CD8-positive, alpha-beta memory T cell (primary cell): ENCODE measurements around the gene RBP5. TPM values are rescaled to one million over a fixed set of nuclear protein-coding genes. Genes with fewer than 3 reads are reported as not detected.
A peak's percentile ranks its signal among the peaks of the same experiment; 100 is the strongest.

Experiments used
- CTCF ChIA-PET: fragments of 350-600 bp; sonication (Branson Sonifier 250); formaldehyde crosslinking; loops from one replicate; lab custom pipeline; 2021; ENCODE audit warnings: antibody characterized with exemption; lab: Charles Lee
- POLR2A ChIA-PET: fragments of 350-600 bp; sonication (Branson Sonifier 250); formaldehyde crosslinking; loops from one replicate; lab custom pipeline; 2021; ENCODE audit warnings: antibody characterized with exemption; lab: Charles Lee
- DNase-seq, 5 donors: peaks; one replicate each; pipeline versions ENCODE4 v3.0.0 to v3.0.0-alpha.2; 2020 to 2022; ENCODE audit warnings: mixed read lengths in 1 of 5
- H3K27ac ChIP-seq: one replicate; pipeline ENCODE4 v1.7.0; 2013; ENCODE audit warnings: low read depth, mild to moderate bottlenecking, low read length, moderate library complexity
- H3K27me3 ChIP-seq: 2 replicates; pipeline ENCODE4 v1.7.0; 2013; ENCODE audit warnings: low read length, mild to moderate bottlenecking; ENCODE audit not compliant: insufficient read depth, poor library complexity, severe bottlenecking
- H3K36me3 ChIP-seq: 2 replicates; pipeline ENCODE4 v1.7.0; 2013; ENCODE audit warnings: mild to moderate bottlenecking, low read length, moderate library complexity; ENCODE audit not compliant: insufficient read depth
- H3K4me1 ChIP-seq: 2 replicates; pipeline ENCODE4 v1.7.0; 2013; ENCODE audit warnings: mild to moderate bottlenecking, low read length, moderate library complexity; ENCODE audit not compliant: insufficient read depth
- H3K4me3 ChIP-seq: 2 replicates; pipeline ENCODE4 v1.7.0; 2013; ENCODE audit warnings: mild to moderate bottlenecking, low read length
- H3K9me3 ChIP-seq: 2 replicates; pipeline ENCODE4 v1.7.0; 2013; ENCODE audit warnings: mild to moderate bottlenecking, low read length
- H3K27ac Mint-ChIP-seq, 8 donors: one replicate each; pipeline ENCODE4 v1.8.0; 2020 to 2021; ENCODE audit warnings: mixed read lengths in 8 of 8, mild to moderate bottlenecking in 6 of 8, inconsistent platforms in 3 of 8, moderate library complexity in 3 of 8
- H3K27me3 Mint-ChIP-seq, 2 donors: one replicate each; pipeline ENCODE4 v1.8.0; 2020 to 2021; ENCODE audit warnings: mixed read lengths in 2 of 2, mild to moderate bottlenecking in 1 of 2, moderate library complexity in 1 of 2
- H3K36me3 Mint-ChIP-seq, 3 donors: one replicate each; pipeline ENCODE4 v1.8.0; 2020 to 2021; ENCODE audit warnings: mixed read lengths in 3 of 3, inconsistent platforms in 1 of 3, mild to moderate bottlenecking in 1 of 3
- H3K4me1 Mint-ChIP-seq, 3 donors: one replicate each; pipeline ENCODE4 v1.8.0; 2020 to 2021; ENCODE audit warnings: mixed read lengths in 3 of 3, inconsistent platforms in 1 of 3, mild to moderate bottlenecking in 1 of 3
- H3K4me3 Mint-ChIP-seq, 7 donors: one replicate each; pipeline ENCODE4 v1.8.0; 2020 to 2021; ENCODE audit warnings: mixed read lengths in 7 of 7, mild to moderate bottlenecking in 6 of 7, moderate library complexity in 4 of 7, inconsistent platforms in 2 of 7
- H3K9me3 Mint-ChIP-seq, 5 donors: one replicate each; pipeline ENCODE4 v1.8.0; 2020 to 2022; ENCODE audit warnings: mixed read lengths in 5 of 5, mild to moderate bottlenecking in 3 of 5, moderate library complexity in 2 of 5, inconsistent platforms in 1 of 5
- polyA plus RNA-seq: library from polyadenylated mRNA; unstranded; fragments of 300-500 nt; fragmentation: Illumina TruSeq; gene quantifications from one replicate; pipeline ENCODE4 v1.2.3, GENCODE V29; 2021
- total RNA-seq, 2 experiments: library from RNA; stranded (reverse); gene quantifications; one replicate each; pipeline ENCODE4 v1.2.3, GENCODE V29; 2021

RBP5 gene
- total and polyA plus RNA-seq, 3 experiments from 2014 or later, result 0.31 TPM; not detected in 2

DNA sequence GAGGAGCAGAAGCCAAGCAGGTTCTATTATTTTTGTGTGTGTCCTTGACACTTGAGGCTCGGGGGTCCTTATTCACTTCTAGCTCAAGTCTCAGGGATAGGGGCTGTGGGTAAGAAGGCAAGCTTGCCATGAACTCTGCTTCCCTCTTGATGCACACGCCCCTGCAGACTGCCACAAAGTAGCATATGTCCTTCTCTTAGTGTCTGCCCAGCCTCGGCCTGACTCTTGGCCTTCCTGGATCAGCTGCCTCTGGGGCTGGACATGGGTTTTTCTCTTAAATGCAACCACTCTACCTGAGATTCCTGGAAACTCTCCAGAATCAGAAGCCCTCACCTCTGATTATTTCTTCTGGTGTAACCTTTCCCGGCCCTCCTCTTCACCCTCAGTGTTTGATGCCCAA, 32.6 kb upstream of the RBP5 start:
- POLR2A ChIA-PET, result no interaction called here
- Mint-ChIP-seq H3K9me3 (no peaks in the 10 kb centered on the region), H3K36me3 (peaks cover 0 to 24% (median 3%) of the 10 kb centered on the region in 3 donors), H3K27ac (peak overlapping the region in 1 of 8 donors; percentile 1), H3K4me3 (no peak overlapping the region), H3K27me3 (peaks cover 22 to 30% of the 10 kb centered on the region in 2 donors), H3K4me1 (peaks cover 8 to 12% (median 8%) of the 10 kb centered on the region in 3 donors)
- Histone ChIP-seq H3K27me3 (peaks cover 7% of the 10 kb centered on the region), H3K9me3 (no peaks in the 10 kb centered on the region), H3K27ac (no peak overlapping the region), H3K4me1 (peaks cover 11% of the 10 kb centered on the region), H3K4me3 (no peak overlapping the region), H3K36me3 (no peaks in the 10 kb centered on the region)
- CTCF ChIA-PET, result no interaction called here
- no peak for DNase-seq

DNA sequence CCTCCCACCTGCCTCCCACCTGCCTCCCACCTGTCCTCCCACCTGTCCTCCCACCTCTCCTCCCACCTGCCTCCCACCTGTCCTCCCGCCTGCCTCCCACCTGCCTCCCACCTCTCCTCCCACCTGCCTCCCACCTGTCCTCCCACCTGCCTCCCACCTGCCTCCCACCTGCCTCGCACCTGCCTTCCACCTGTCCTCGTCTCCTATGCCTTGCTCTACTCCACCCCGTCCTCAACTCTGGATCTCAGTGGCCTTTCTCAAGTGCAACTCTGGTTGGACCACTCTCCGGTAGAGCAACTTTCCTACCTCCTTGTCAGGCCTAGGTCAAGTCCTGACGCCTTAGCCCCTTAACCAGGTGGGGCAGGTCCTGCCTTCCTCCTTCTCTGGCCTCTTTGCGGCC, 31.5 kb upstream of the RBP5 start:
- no peak overlapping the region for H3K4me3 ChIP-seq
- Mint-ChIP-seq H3K9me3 (no peaks in the 10 kb centered on the region), H3K4me3 (no peak overlapping the region), H3K36me3 (peaks cover 2 to 34% (median 6%) of the 10 kb centered on the region in 3 donors), H3K4me1 (peaks cover 8 to 12% (median 8%) of the 10 kb centered on the region in 3 donors), H3K27ac (peak overlapping the region in 2 of 8 donors; percentile 74 to 75), H3K27me3 (peaks cover 19 to 22% of the 10 kb centered on the region in 2 donors)
- no peaks in the 10 kb centered on the region for H3K9me3 ChIP-seq
- no peak for DNase-seq
- H3K27me3 ChIP-seq, result peaks cover 7% of the 10 kb centered on the region
- no peaks in the 10 kb centered on the region for H3K36me3 ChIP-seq
- POLR2A ChIA-PET, result no interaction called here
- CTCF ChIA-PET, result no interaction called here
- peaks cover 11% of the 10 kb centered on the region for H3K4me1 ChIP-seq
- no peak overlapping the region for H3K27ac ChIP-seq

DNA sequence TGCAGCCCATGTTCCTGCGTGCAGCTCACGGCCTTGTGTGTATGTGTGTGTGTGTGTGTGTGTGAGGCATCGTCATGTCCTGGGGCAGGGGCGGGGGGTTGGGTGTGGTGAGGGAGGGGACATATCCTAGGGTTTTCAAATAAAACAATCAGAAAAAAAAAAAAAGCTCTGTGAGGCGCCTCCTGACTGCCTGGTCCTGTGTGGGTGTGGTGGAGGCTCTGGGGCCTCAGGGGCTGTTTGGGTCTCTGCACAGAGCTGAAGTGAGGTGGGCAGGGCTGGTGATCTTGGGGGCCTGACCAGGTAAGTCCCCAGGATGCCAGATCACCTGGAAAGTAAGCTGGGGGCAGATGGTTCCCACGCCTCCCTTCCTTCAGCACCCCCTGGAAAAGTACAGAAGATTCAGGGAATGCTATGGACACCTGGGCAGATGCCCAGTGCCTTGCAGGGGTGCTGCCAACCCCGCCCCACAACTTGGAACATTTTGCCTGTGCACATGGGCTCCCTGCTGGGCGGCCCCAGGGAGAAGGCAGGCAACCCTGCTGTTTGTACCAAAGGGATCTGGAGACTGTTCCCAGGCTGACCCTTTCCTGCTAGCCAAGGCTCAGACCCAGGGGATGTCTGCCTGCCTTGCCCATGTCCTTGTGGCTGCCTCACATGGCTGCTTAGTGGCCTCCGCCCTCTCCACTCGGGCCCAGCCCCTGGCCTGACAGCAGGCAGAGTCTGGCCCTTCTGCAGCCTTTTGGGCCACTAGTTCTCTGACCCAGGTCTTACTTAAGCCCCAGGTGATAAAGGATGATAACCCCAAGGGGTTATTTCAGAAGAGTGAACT, 30.3 kb upstream of the RBP5 start:
- peaks cover 8 to 12% (median 8%) of the 10 kb centered on the region in 3 donors for H3K4me1 Mint-ChIP-seq
- no peaks in the 10 kb centered on the region for H3K9me3 Mint-ChIP-seq
- no peak overlapping the region for H3K4me3 Mint-ChIP-seq
- H3K36me3 Mint-ChIP-seq, result peaks cover 9 to 46% (median 11%) of the 10 kb centered on the region in 3 donors
- no peaks in the 10 kb centered on the region for H3K9me3 ChIP-seq
- no peaks in the 10 kb centered on the region for H3K36me3 ChIP-seq
- ChIA-PET CTCF (no interaction called here), POLR2A (interaction anchor here (0.6 kb wide), 1 partner anchor 245 kb away, joined by 4 read pairs; no protein-coding TSS in a partner anchor)
- no peak for DNase-seq
- no peak overlapping the region for H3K27ac ChIP-seq
- H3K4me1 ChIP-seq, result peaks cover 11% of the 10 kb centered on the region
- H3K27ac Mint-ChIP-seq, result peak overlapping the region in 2 of 8 donors; percentile 54 to 55
- H3K4me3 ChIP-seq, result no peak overlapping the region
- peaks cover 7% of the 10 kb centered on the region for H3K27me3 ChIP-seq
- H3K27me3 Mint-ChIP-seq, result peaks cover 13 to 15% of the 10 kb centered on the region in 2 donors

DNA sequence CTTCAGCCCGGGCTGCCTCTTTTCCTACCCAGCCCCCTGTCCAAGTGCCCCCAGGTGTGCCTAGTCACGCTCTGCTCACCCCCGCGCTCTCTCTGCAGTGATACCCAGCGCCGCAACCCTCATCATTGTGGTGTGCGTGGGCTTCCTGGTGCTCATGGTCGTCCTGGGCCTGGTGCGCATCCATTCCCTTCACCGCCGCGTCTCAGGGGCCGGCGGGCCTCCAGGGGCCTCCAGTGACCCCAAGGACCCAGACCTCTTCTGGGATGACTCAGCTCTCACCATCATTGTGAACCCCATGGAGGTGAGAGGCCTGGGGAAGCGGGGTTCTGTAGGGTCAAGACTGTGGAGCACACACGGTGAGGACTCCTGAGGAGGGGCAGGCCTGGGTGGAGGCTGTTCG, 28.7 kb upstream of the RBP5 start:
- Histone ChIP-seq H3K36me3 (no peaks in the 10 kb centered on the region), H3K4me1 (no peaks in the 10 kb centered on the region), H3K27me3 (no peaks in the 10 kb centered on the region), H3K9me3 (no peaks in the 10 kb centered on the region), H3K4me3 (no peak overlapping the region), H3K27ac (no peak overlapping the region)
- ChIA-PET POLR2A (no interaction called here), CTCF (no interaction called here)
- DNase-seq, result no peak
- no peak overlapping the region for H3K27ac Mint-ChIP-seq
- H3K4me1 Mint-ChIP-seq, result peaks cover 0 to under 1% (median under 1%) of the 10 kb centered on the region in 3 donors
- H3K36me3 Mint-ChIP-seq, result peaks cover 10 to 62% (median 14%) of the 10 kb centered on the region in 3 donors
- H3K4me3 Mint-ChIP-seq, result no peak overlapping the region
- H3K27me3 Mint-ChIP-seq, result peaks cover under 1 to 5% of the 10 kb centered on the region in 2 donors
- no peaks in the 10 kb centered on the region for H3K9me3 Mint-ChIP-seq

DNA sequence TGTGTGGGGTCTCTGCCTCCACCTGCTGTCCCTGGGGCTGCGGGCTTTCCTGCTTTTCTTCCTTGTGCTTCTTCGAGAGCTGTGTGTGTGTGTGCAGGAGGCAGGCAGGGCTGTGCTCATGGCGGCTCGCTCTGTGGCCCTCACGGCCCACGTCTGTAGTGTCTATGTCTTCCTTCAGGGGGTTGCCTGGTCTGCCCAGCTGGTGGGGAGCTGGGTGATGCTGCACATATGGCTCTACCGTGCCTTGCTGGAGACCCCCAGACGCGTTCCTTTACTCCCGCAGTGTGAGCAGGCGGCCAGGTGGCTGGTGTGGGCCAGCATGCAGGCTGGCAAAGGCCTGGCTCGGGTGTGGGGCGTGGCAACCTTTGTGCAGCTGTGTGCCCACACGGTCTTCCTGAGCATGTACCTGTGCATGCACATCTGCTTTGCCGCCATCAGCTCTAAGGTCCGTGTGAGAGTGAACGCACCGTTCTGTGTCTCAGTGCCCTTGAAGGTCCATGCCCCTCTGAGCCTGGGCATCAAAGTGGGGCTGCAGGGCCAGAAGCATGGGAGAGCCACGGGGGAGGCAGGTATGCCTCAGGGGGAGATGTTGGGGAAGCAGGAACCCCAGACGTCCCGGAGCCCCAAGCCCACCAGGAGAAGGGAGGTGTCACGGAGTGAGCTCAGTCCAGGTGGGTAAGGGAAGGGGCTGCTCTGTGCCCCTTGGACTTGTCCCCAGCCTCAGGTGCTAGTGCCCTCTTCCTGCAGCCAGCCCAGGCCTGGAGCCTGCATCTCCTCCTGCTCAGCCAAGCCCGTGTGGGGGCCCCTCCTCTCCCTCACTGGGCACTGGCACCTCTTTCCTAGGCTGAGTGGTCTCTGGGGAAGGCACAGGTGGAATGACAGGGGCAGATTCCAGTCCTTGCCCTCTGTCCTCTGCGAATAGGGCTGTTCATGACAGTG, 27.8 kb upstream of the RBP5 start:
- DNase-seq, result no peak
- Histone ChIP-seq H3K9me3 (no peaks in the 10 kb centered on the region), H3K4me1 (no peaks in the 10 kb centered on the region), H3K4me3 (no peak overlapping the region), H3K36me3 (no peaks in the 10 kb centered on the region), H3K27me3 (no peaks in the 10 kb centered on the region), H3K27ac (no peak overlapping the region)
- no peaks in the 10 kb centered on the region for H3K9me3 Mint-ChIP-seq
- no peak overlapping the region for H3K4me3 Mint-ChIP-seq
- peaks cover 10 to 70% (median 14%) of the 10 kb centered on the region in 3 donors for H3K36me3 Mint-ChIP-seq
- POLR2A ChIA-PET, result no interaction called here
- CTCF ChIA-PET, result no interaction called here
- H3K27me3 Mint-ChIP-seq, result peaks cover 0 to 1% of the 10 kb centered on the region in 2 donors
- H3K4me1 Mint-ChIP-seq, result no peaks in the 10 kb centered on the region
- H3K27ac Mint-ChIP-seq, result peak overlapping the region in 1 of 8 donors; percentile 2

DNA sequence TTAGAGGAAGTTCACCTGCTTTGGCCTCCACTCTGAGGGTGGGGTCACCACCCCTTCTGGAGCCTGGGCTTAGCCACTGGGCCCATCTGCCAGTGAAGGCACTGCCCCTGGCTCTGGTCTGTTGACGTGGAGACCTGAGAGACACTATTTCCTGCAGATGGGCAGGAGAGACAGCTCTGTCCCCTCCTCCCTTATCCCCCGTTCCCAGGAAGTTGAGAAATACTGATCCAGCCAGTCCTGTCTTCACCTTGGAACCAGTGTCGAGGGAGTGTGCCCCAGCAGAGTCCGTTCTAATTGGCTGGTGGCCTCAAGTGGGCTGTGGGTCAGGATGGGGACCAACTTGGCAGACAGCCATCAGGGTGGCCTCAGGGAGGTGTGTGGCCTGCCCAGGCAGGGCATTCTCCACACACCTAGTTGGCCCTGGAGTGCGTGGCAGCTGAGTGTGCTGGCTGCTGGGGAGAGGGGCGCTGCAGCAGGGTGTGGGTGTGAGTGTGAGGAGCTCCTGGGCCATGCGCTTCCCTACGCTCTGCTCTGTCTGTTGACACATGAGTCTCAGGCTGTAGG, 26.9 kb upstream of the RBP5 start:
- ChIA-PET CTCF (interaction anchor here (1.3 kb wide), 1 partner anchor 10 kb away, joined by 4 read pairs; no protein-coding TSS in a partner anchor), POLR2A (interaction anchor here (0.6 kb wide), 1 partner anchor 112 kb away, joined by 5 read pairs; no protein-coding TSS in a partner anchor)
- Histone ChIP-seq H3K36me3 (peaks cover 6% of the 10 kb centered on the region), H3K9me3 (no peaks in the 10 kb centered on the region), H3K4me1 (no peaks in the 10 kb centered on the region), H3K27ac (no peak overlapping the region), H3K27me3 (no peaks in the 10 kb centered on the region), H3K4me3 (no peak overlapping the region)
- no peak for DNase-seq
- H3K27ac Mint-ChIP-seq, result peak overlapping the region in 2 of 8 donors; percentile 0 to 47
- H3K27me3 Mint-ChIP-seq, result no peaks in the 10 kb centered on the region
- H3K4me3 Mint-ChIP-seq, result no peak overlapping the region
- peaks cover 10 to 78% (median 16%) of the 10 kb centered on the region in 3 donors for H3K36me3 Mint-ChIP-seq
- H3K4me1 Mint-ChIP-seq, result no peaks in the 10 kb centered on the region
- no peaks in the 10 kb centered on the region for H3K9me3 Mint-ChIP-seq

DNA sequence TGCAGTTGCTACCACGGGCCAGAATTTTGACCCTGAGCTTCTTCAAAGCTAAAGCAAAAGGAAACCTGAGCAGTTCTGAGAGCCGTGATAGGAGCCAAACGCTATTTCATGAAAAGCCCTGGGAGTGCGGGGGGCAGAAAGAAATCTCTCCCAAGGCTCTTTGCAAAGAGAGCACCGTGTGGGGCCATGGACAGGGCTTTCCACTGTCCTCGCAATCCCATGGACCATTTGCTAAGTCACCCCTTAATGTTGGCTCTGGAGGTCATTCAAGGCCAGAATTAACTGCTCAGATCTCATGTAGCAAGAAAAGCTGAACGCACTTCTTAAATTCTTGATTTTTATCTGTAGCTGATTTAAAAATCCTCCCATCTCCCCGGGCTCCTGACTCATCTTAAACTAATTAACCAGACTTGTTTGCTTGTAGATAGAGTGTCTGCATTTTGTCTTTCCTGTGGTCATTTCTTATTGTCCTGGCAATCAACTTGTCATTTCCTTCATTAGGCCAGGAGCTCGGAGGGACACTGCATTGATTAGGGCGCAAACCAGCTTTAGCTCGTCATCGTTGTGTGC, 26.3 kb upstream of the RBP5 start:
- Histone ChIP-seq H3K9me3 (no peaks in the 10 kb centered on the region), H3K4me1 (no peaks in the 10 kb centered on the region), H3K27ac (no peak overlapping the region), H3K4me3 (no peak overlapping the region), H3K36me3 (peaks cover 6% of the 10 kb centered on the region), H3K27me3 (no peaks in the 10 kb centered on the region)
- no peak overlapping the region for H3K4me3 Mint-ChIP-seq
- ChIA-PET CTCF (interaction anchor here (1.3 kb wide), 1 partner anchor 9 kb away, joined by 4 read pairs; no protein-coding TSS in a partner anchor), POLR2A (interaction anchor here (0.6 kb wide), 1 partner anchor 111 kb away, joined by 5 read pairs; no protein-coding TSS in a partner anchor)
- no peak for DNase-seq
- no peaks in the 10 kb centered on the region for H3K4me1 Mint-ChIP-seq
- no peaks in the 10 kb centered on the region for H3K9me3 Mint-ChIP-seq
- peaks cover 10 to 83% (median 18%) of the 10 kb centered on the region in 3 donors for H3K36me3 Mint-ChIP-seq
- H3K27ac Mint-ChIP-seq, result peak overlapping the region in 1 of 8 donors; percentile 0
- H3K27me3 Mint-ChIP-seq, result no peaks in the 10 kb centered on the region
